ENCODE data around the gene UBE2E2.

GRCh38 chr3:23587513-23587912, 384.4 kb downstream of the UBE2E2 start:
- no peak for TF ChIP-seq EP300 (IDR thresholded peaks at IDR 0.05)
- TF ChIP-seq, protein P1, sequence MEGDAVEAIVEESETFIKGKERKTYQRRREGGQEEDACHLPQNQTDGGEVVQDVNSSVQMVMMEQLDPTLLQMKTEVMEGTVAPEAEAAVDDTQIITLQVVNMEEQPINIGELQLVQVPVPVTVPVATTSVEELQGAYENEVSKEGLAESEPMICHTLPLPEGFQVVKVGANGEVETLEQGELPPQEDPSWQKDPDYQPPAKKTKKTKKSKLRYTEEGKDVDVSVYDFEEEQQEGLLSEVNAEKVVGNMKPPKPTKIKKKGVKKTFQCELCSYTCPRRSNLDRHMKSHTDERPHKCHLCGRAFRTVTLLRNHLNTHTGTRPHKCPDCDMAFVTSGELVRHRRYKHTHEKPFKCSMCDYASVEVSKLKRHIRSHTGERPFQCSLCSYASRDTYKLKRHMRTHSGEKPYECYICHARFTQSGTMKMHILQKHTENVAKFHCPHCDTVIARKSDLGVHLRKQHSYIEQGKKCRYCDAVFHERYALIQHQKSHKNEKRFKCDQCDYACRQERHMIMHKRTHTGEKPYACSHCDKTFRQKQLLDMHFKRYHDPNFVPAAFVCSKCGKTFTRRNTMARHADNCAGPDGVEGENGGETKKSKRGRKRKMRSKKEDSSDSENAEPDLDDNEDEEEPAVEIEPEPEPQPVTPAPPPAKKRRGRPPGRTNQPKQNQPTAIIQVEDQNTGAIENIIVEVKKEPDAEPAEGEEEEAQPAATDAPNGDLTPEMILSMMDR (IDR thresholded peaks at IDR 0.05): no peak

Data from ovary (tissue), 3 donors.